HG02798 (cell line): ENCODE measurements around the gene CGRRF1.

Experiments
- ATAC-seq: cut with Tn5 transposase; IDR thresholded peaks from one replicate; pipeline ENCODE4 v1.9.1; 2021; ENCODE audit warnings: mild to moderate bottlenecking; ENCODE audit not compliant: unreplicated experiment, poor library complexity

Gene CGRRF1

GRCh38 chr14:54509546-54510501 lies at the start of gene CGRRF1:
TSS of gene CGRRF1 (plus strand) at chr14:54509906. CDS start at chr14:54509960, 54 bp downstream.
- ATAC-seq: peak; percentile 99

DNA sequence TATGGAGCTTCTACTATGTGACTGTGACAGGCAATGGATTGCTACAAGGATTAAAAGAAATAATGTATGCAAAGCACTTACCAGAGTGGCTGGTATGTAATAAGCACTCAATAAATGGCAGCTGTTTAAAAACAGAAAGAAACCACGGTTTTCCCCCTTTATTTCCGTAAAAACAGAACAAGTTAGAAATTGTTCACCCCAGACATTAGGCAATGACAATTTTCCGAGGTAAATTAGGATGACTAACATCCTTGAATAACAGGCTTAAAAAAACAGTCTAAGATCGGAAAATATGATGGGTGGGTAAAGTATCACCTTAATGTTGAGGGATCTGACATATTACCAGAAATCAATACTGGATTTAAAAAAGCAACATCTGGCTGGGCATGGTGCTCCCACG lies 47.7 kb upstream of the CGRRF1 start:
- no peak for ATAC-seq

GRCh38 chr14:54465654-54466053 lies 44.1 kb upstream of the CGRRF1 start:
- no peak for ATAC-seq

- ATAC-seq: no peak
Measured at GRCh38 chr14:54467280-54467679, 42.4 kb upstream of the CGRRF1 start.

- ATAC-seq: no peak
Measured at GRCh38 chr14:54470701-54471100, 39.0 kb upstream of the CGRRF1 start.

- no peak for ATAC-seq
Measured at GRCh38 chr14:54471641-54472040, 38.1 kb upstream of the CGRRF1 start.

GRCh38 chr14:54472315-54472714 lies 37.4 kb upstream of the CGRRF1 start:
- ATAC-seq: no peak

GRCh38 chr14:54474232-54474793 lies 35.4 kb upstream of the CGRRF1 start:
- ATAC-seq: no peak

DNA sequence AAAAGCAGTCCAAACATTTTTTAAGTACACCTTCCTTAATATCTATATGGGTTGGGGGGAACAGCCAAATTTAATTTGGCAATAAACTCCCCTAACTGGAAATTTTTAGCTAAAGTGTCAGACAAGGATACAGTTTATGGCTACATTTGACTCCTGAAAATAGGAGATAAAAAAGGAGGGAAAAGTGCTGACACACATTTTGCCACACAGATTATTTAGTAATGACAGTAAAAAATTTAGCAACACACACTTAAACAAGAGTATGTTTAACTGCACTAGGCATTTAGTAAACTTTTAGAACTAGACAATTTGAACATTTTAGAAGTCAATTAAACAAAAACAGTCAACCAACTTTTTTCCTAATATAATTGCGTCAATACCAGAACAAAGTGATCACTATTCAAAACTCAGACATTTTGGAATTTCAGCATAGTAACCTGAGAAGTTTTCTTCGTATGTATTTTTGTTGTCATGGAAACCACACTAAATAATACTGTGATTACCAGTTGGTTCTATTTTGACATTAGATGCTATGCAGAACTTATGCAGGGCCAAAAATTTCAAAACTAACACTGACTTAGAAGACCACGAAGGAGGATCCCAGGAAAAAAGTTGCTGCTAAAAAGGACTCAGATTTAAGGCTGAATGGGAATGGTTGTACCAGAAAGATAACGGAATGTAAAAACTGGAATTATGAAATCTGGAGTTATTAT lies 34.4 kb upstream of the CGRRF1 start:
- no peak for ATAC-seq

DNA sequence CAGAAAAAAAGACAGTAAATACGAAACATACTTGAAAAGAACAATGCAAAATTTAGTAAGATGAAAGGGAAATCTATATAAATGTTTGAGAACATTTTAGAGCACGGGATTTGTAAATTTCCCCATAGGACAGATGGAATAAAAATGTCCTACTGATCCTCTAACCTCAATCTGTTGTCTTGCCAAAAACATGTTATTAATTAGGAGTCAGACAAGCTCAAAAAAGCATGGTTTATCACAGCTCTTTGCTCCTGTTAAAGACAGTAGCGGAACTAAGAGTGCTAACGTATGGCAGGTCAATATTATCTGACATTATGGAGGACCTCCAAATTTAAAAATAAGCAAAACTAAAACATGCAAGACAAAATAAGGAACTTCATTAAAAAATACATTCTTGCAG lies 33.8 kb upstream of the CGRRF1 start:
- no peak for ATAC-seq

DNA sequence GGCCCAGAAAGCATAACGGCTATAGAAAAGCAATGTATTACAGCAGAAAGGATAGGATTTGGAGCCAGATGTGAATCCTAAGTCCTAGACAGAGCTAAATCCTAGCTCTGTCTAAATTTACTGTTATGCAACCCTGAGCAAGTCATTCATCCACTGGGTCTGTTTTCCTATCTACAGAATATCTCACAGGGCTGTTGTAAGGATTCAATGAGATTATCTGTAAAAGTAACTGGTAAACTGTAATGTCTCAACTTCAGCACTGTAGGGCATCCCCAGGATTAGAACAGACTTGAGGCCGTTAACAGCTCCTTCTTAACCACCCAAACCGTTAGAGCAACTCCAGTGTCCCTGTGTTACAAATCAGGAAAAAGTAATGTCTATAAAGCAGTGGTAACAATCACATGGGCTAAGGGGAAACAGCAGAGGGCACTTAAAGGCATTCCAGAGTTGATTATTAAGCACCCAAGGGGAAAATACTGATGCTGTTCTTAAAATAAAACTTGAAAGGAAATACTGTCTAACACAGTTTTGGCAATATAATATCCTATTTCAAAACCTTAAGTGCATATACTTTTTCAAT lies 31.0 kb upstream of the CGRRF1 start:
- ATAC-seq: no peak

DNA sequence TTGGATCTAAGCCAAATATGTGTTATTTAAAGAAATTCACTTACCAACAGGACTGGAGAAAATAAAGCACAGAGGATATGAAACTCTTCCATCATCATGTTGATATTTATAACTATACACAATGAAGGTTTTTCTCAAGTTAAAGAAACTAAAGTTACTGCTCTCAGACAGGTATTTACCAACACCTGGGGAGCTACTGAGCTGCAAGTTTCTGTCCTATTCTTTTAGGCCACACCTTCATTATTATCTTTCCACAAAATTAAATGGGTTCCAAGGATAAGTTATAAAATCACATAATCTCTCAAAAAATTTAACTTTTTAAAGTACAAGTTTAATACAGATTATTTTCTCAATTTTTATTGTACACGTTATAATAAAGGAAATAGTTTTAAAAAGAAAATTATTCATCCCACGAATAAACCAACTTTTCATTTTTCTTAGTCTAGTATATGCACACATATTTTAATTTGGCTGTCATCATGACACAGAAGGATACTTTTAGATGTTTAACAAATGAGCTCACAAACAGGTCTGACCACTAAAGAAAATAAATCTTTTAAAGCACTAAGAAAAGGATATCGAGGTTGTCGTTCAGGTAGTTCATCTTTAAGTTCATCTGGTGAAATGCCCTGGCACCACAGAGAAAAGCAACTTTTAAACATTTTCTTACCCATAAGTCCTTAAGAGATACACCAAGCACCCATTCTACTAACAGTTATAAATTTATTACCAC lies 28.7 kb upstream of the CGRRF1 start:
- ATAC-seq: no peak

- no peak for ATAC-seq
Measured at GRCh38 chr14:54481695-54482094, 28.0 kb upstream of the CGRRF1 start.

GRCh38 chr14:54483073-54483745 lies 26.5 kb upstream of the CGRRF1 start:
- no peak for ATAC-seq

DNA sequence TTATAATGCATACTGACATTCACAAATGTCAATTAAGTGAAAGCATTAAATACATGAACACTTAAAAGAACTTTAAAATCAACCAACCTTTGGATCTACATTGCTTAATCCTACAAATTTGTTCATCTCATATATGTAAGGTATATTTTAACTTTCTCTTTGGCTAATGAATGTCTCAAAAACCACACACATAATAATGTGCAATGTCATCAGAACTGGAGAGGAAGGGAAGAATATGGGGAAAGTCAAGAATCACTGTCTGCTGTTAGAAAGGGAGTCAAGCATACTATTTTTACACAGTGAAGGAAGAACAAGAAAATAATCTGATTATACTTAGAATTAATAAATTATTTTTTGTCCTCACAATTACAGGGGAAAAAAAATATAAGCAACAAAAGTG lies 25.9 kb upstream of the CGRRF1 start:
- no peak for ATAC-seq

DNA sequence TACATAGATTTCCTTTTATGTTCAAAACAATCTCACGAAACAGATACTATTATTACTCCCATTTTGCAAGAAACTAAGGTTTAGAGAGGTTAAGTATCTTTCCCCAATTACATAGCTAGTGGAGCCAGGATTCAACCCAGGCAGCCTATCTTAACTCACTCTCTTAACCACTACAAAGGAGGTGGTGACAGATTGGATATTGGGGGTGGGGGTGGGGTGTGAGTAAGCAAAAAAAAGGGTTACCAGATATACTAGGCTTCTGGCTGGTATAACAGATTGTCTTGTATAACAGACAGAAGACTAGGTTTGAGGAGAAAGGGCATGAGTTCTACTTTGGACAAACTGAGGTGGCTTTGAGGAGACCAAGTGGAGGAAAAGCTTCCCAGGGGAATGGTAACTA lies 23.0 kb upstream of the CGRRF1 start:
- no peak for ATAC-seq

- no peak for ATAC-seq
Measured at GRCh38 chr14:54487771-54488170, 21.9 kb upstream of the CGRRF1 start.

DNA sequence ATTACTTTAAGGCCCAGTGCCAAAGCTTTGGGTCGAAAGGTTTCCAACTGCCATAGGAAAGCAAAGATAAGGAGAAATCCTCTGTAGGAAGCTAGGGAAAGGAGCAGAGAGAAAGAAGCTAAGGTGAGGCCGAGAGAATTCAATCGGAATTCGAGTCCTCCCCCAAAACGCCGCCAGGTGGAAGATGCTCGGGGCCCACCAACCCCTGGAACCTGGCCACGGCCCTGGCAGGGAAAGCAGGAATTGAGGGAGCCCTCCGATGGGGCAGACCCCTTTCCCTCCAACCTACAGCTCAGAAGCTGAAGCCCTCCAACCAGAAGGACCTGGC lies 21.4 kb upstream of the CGRRF1 start:
- ATAC-seq: no peak

- ATAC-seq: peak; percentile 95
Measured at GRCh38 chr14:54488646-54489317, 20.9 kb upstream of the CGRRF1 start, which contains the start of gene GMFB. TSS of gene GMFB (minus strand) at chr14:54488980. CDS start at chr14:54488927, 53 bp downstream.
